SK-N-SH (cell line): ENCODE results near the gene C7orf25. TPM values are rescaled to one million over a fixed set of nuclear protein-coding genes. Genes with fewer than 3 reads are reported as not detected.

Experiments used
- CTCF ChIA-PET: fragments of 300-600, 350-600 bp; formaldehyde crosslinking; extraction: SDS; loops from one replicate; lab custom pipeline; 2021; lab: Yijun Ruan, JAX
- POLR2A ChIA-PET: fragments of 350-600 bp; sonication (Branson Sonifier 250); formaldehyde crosslinking; extraction: SDS; loops from one replicate; lab custom pipeline; 2020; ENCODE audit warnings: antibody characterized with exemption, inconsistent platforms; lab: Yijun Ruan, JAX
- DNase-seq: peaks from one replicate; pipeline ENCODE4 v3.0.0; 2012
- H2AFZ ChIP-seq: fragments of 200-600 bp; sonication (generic); 2 replicates; pipeline ENCODE4 v1.8.1; 2016; ENCODE audit warnings: antibody characterized with exemption, mild to moderate bottlenecking, low read depth
- H3F3A ChIP-seq: fragments of 200-600 bp; sonication (generic); replicated peaks from 2 replicates; pipeline ENCODE3; 2016; ENCODE audit warnings: antibody characterized with exemption, mild to moderate bottlenecking; ENCODE audit not compliant: insufficient read depth
- H3K27ac ChIP-seq, 2 experiments: fragments of 200-500 bp in 1 of 2; fragments of 200-600 bp in 1 of 2; sonication (Bioruptor generic) in 1 of 2; sonication (generic), shearing (Covaris generic) in 1 of 2; 2 replicates each; pipeline versions ENCODE4 v1.5.1 to v1.6.1; 2014 to 2016; ENCODE audit warnings: low read depth in 2 of 2, inconsistent platforms in 1 of 2, low read length in 1 of 2, mild to moderate bottlenecking in 1 of 2, mixed read lengths in 1 of 2
- H3K27me3 ChIP-seq: fragments of 200-600 bp; sonication (generic), shearing (Covaris generic); 2 replicates; pipeline ENCODE4 v1.6.1; 2016; ENCODE audit warnings: mixed run types; ENCODE audit not compliant: insufficient read depth
- H3K36me3 ChIP-seq, 2 experiments: fragments of 200-500 bp in 1 of 2; fragments of 200-600 bp in 1 of 2; sonication (Bioruptor generic) in 1 of 2; sonication (generic) in 1 of 2; replicated peaks in 1 of 2; 2 replicates each; pipeline versions ENCODE3 to v1.5.1; 2014 to 2016; ENCODE audit warnings: low read length in 1 of 2, mild to moderate bottlenecking in 1 of 2; ENCODE audit not compliant: insufficient read depth in 2 of 2, control insufficient read depth in 1 of 2
- H3K4me1 ChIP-seq, 2 experiments: fragments of 200-500 bp in 1 of 2; fragments of 200-600 bp in 1 of 2; sonication (Bioruptor generic) in 1 of 2; sonication (generic), shearing (Covaris generic) in 1 of 2; 2 replicates each; pipeline versions ENCODE4 v1.5.1 to v1.6.1; 2014 to 2016; ENCODE audit warnings: low read depth in 1 of 2, low read length in 1 of 2, mixed run types in 1 of 2; ENCODE audit not compliant: insufficient read depth in 2 of 2, control insufficient read depth in 1 of 2
- H3K4me2 ChIP-seq: fragments of 200-600 bp; sonication (generic), shearing (Covaris generic); 2 replicates; pipeline ENCODE4 v1.6.1; 2017; ENCODE audit warnings: mixed run types
- H3K4me3 ChIP-seq, 2 experiments: fragments of 200-500 bp in 1 of 2; fragments of 200-600 bp in 1 of 2; sonication (Bioruptor generic) in 1 of 2; sonication (generic), shearing (Covaris generic) in 1 of 2; 2 replicates each; pipeline versions ENCODE4 v1.5.1 to v1.8.1; 2014 to 2016; ENCODE audit warnings: low read depth in 2 of 2, inconsistent platforms in 1 of 2, low read length in 1 of 2, mild to moderate bottlenecking in 1 of 2, mixed read lengths in 1 of 2, moderate library complexity in 1 of 2
- H3K79me2 ChIP-seq: fragments of 200-600 bp; sonication (generic); 2 replicates; pipeline ENCODE4 v1.8.1; 2017; ENCODE audit warnings: mild to moderate bottlenecking; ENCODE audit not compliant: insufficient read depth
- H3K9ac ChIP-seq: fragments of 200-600 bp; sonication (generic); 2 replicates; pipeline ENCODE4 v1.6.1; 2017; ENCODE audit warnings: mixed run types
- H3K9me2 ChIP-seq: fragments of 200-600 bp; sonication (generic); 2 replicates; pipeline ENCODE4 v1.6.1; 2017; ENCODE audit warnings: mixed run types
- H3K9me3 ChIP-seq: fragments of 200-600 bp; sonication (generic); 2 replicates; pipeline ENCODE4 v1.6.1; 2017; ENCODE audit warnings: mixed run types, mild to moderate bottlenecking, moderate library complexity
- H4K20me1 ChIP-seq: fragments of 200-600 bp; sonication (generic); 2 replicates; pipeline ENCODE4 v1.6.1; 2017; ENCODE audit warnings: mild to moderate bottlenecking, mixed run types; ENCODE audit not compliant: insufficient read depth
- CHD2 ChIP-seq: fragments of 150-350 bp; IDR thresholded peaks from 2 replicates; pipeline ENCODE4 v1.6.1; 2018; ENCODE audit warnings: low read length; ENCODE audit not compliant: partially characterized antibody
- FOXJ3 ChIP-seq: sonication (generic); formaldehyde crosslinking; IDR thresholded peaks from 2 replicates; pipeline ENCODE4 v1.5.1; 2020; ENCODE audit warnings: mild to moderate bottlenecking, missing genetic modification reagents
- GABPA ChIP-seq: IDR thresholded peaks from 2 replicates; pipeline ENCODE4 v1.4.0; 2012; ENCODE audit warnings: low read depth, mild to moderate bottlenecking
- MEF2A ChIP-seq: IDR thresholded peaks from 2 replicates; pipeline ENCODE4 v1.4.0; 2012; ENCODE audit warnings: low read depth, borderline replicate concordance
- NFIC ChIP-seq: IDR thresholded peaks from 2 replicates; pipeline ENCODE4 v1.4.0; 2012; ENCODE audit warnings: borderline replicate concordance
- POLR2AphosphoS5 ChIP-seq: IDR thresholded peaks from 2 replicates; pipeline ENCODE4 v1.6.1; 2012; ENCODE audit warnings: low read depth, low read length
- RAD21 ChIP-seq: IDR thresholded peaks from 2 replicates; pipeline ENCODE4 v1.6.1; 2012; ENCODE audit warnings: mild to moderate bottlenecking, low read length
- RXRA ChIP-seq: IDR thresholded peaks from 2 replicates; pipeline ENCODE4 v1.4.0; 2012; ENCODE audit warnings: low read depth, mild to moderate bottlenecking, borderline replicate concordance
- SMC3 ChIP-seq: IDR thresholded peaks from 2 replicates; pipeline ENCODE4 v1.6.1; 2012; ENCODE audit warnings: low read depth, low read length, improper control_type of control experiment
- TAF1 ChIP-seq: IDR thresholded peaks from 2 replicates; pipeline ENCODE4 v1.6.1; 2012; ENCODE audit warnings: low read depth, mild to moderate bottlenecking, low read length, moderate library complexity, borderline replicate concordance
- TCF12 ChIP-seq: IDR thresholded peaks from 2 replicates; pipeline ENCODE4 v1.4.0; 2012
- TEAD4 ChIP-seq: IDR thresholded peaks from 2 replicates; pipeline ENCODE4 v1.4.0; 2012; ENCODE audit warnings: mild to moderate bottlenecking, borderline replicate concordance; ENCODE audit not compliant: insufficient read depth
- WGBS: methylation state at CpG from one replicate; pipeline ENCODE4 v1.1.6; 2017; ENCODE audit warnings: low lambda C conversion rate; 5-methylcytosine and 5-hydroxymethylcytosine counted together
- polyA plus RNA-seq, 3 experiments: library from polyadenylated mRNA; depleted of rRNA; stranded (reverse); fragments of >200 nt; gene quantifications; 2 replicates each; pipeline ENCODE4 v1.2.3, GENCODE V29; 2012
- TF ChIP-seq, protein P1 (sequence below): IDR thresholded peaks from 2 replicates; pipeline ENCODE4 v1.4.0; 2012; ENCODE audit warnings: low read depth, borderline replicate concordance
- TF ChIP-seq, protein P2 (sequence below): fragments of 150-350 bp; IDR thresholded peaks from 2 replicates; pipeline ENCODE4 v1.6.1; 2016; ENCODE audit warnings: mild to moderate bottlenecking, low read depth, low read length

C7orf25 gene
- polyA plus RNA-seq, 1 of the 3 experiments (the other 2 are of a cell fraction), result 6.1 TPM

DNA sequence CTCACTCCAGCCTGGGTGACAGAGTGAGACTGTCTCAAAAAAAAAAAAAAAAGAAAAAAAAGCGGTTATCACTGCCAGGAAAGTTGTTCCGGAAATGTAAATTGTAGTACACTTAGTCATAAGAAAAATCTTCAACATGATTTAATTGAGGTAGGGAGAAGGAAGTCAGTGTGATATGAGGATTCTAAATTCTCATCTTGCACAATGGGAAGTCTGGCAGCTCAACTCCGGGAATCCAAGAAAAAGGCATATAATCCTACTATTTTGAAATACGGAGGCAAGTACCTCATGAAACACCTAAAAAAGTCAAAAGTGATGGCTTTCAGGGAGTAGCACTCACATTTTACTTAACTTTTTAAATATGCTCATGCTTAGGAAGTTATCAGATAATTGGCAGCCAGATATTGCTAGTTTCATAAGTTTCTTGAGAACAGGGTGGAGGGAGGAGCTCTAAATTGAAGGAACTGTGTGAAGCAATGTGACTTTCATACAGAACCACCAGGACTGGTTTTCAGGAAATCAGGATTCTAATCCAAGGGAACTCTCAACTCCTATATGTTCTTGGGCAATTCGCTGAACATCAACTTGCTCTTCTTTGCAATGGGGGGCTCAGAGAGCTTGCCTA, 2.7 kb upstream of the C7orf25 start:
- Histone ChIP-seq H3K4me1 (peaks cover 0 to 16% of the 10 kb centered on the region in 2 experiments; a peak in 2 of 4 replicates), H3K79me2 (peaks cover 16% of the 10 kb centered on the region; the same call in 1 of the 2 replicates), H3K4me2 (no peak overlapping the region; the same call in 1 of the 2 replicates), H3K9me3 (no peaks in the 10 kb centered on the region), H3K4me3 (no peak overlapping the region), H3K27ac (peak overlapping the region in 1 of 2 experiments; percentile 60; a peak in 2 of 4 replicates), H3K9ac (no peak overlapping the region), H3K36me3 (peaks cover 27 to 38% of the 10 kb centered on the region in 2 experiments), H2AFZ (no peak overlapping the region; the same call in 1 of the 2 replicates), H3K9me2 (no peaks in the 10 kb centered on the region), H3K27me3 (no peaks in the 10 kb centered on the region), H4K20me1 (no peaks in the 10 kb centered on the region), H3F3A (peaks cover 27% of the 10 kb centered on the region)
- CTCF ChIA-PET, result interaction anchor here (0.8 to 1.9 kb wide), 2 partner anchors 10 to 18 kb away, joined by 4 to 5 read pairs; partner anchors contain the start of genes MRPL32 and PSMA2
- WGBS, result 41% methylated on average over 5 of the region's 5 CpGs
- DNase-seq, result no peak
- POLR2A ChIA-PET, result no interaction called here
- no peak for TF ChIP-seq FOXJ3 (CRISPR knock-in tag)
- no peak for TF ChIP-seq TCF12
- TF ChIP-seq SMC3, result no peak
- TF ChIP-seq TAF1, result no peak
- TF ChIP-seq CHD2, result no peak
- no peak; the same call in 1 of the 2 replicates for TF ChIP-seq POLR2AphosphoS5

DNA sequence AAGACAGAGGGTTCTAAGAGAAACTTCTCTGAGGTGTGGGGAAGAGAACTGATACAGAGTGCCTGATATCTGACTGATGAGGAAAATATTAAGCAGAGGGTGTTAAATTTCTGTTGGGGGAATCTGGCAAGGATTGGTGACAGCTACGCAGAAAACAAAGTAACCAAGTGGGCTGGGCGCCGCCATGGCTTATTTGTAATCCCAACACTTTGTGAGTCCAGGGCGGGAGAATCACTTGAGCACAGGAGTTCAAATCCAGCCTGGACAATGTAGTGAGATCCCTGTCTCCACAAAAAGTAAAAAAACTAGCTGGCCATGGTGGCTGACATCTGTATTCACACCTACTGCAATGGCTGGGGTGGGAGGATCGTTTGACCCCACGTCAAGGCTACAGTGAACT, 2.1 kb upstream of the C7orf25 start:
- H3K27ac ChIP-seq, result peak overlapping the region in 1 of 2 experiments; percentile 60; a peak in 1 of 4 replicates
- H3K9me2 ChIP-seq, result no peaks in the 10 kb centered on the region
- POLR2A ChIA-PET, result no interaction called here
- CTCF ChIA-PET, result interaction anchor here (0.8 to 2.6 kb wide), 2 partner anchors 18 to 27 kb away, joined by 4 to 7 read pairs; partner anchors contain the start of genes MRPL32 and PSMA2
- H3K4me2 ChIP-seq, result no peak overlapping the region
- no peaks in the 10 kb centered on the region for H3K27me3 ChIP-seq
- peaks cover 27% of the 10 kb centered on the region for H3F3A ChIP-seq
- H3K79me2 ChIP-seq, result peaks cover 16% of the 10 kb centered on the region; the same call in 1 of the 2 replicates
- DNase-seq, result no peak
- peaks cover 0 to 16% of the 10 kb centered on the region in 2 experiments; a peak in 2 of 4 replicates for H3K4me1 ChIP-seq
- H3K9me3 ChIP-seq, result no peaks in the 10 kb centered on the region
- H3K9ac ChIP-seq, result no peak overlapping the region
- peaks cover 22 to 34% of the 10 kb centered on the region in 2 experiments for H3K36me3 ChIP-seq
- H3K4me3 ChIP-seq, result no peak overlapping the region
- no peak overlapping the region for H2AFZ ChIP-seq
- TF ChIP-seq, protein P1, sequence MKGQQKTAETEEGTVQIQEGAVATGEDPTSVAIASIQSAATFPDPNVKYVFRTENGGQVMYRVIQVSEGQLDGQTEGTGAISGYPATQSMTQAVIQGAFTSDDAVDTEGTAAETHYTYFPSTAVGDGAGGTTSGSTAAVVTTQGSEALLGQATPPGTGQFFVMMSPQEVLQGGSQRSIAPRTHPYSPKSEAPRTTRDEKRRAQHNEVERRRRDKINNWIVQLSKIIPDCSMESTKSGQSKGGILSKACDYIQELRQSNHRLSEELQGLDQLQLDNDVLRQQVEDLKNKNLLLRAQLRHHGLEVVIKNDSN, result no peak
- TF ChIP-seq MEF2A (no peak), NFIC (no peak), TEAD4 (no peak)
- no peaks in the 10 kb centered on the region for H4K20me1 ChIP-seq
- WGBS, result 76% methylated on average over 6 of the region's 6 CpGs

DNA sequence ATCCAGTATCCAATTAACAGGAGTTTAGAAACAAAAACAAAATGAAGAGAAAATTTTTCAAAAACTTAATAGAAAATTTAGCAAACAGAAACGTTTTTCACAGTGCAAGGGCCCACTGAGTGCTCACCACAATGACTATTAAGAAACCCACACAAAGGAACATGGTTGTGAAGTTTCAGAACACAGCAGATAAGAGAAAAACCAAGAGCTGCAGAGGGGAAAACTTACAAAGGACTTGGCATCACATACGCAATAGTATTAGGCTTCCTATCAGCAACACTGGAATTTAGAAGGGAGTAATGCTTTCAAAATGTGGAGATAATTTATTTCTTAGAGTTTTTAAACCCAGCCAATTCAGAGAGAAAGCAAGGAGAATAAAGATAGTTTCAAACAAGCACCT, 1.7 kb upstream of the C7orf25 start:
- Histone ChIP-seq H3K36me3 (peaks cover 22 to 34% of the 10 kb centered on the region in 2 experiments), H3K9me3 (no peaks in the 10 kb centered on the region), H2AFZ (no peak overlapping the region), H3K4me1 (peaks cover 0 to 16% of the 10 kb centered on the region in 2 experiments; a peak in 2 of 4 replicates), H3F3A (peaks cover 27% of the 10 kb centered on the region), H4K20me1 (no peaks in the 10 kb centered on the region), H3K27ac (peak overlapping the region in 1 of 2 experiments; percentile 60; a peak in 1 of 4 replicates), H3K9me2 (no peaks in the 10 kb centered on the region), H3K4me3 (no peak overlapping the region), H3K27me3 (no peaks in the 10 kb centered on the region), H3K9ac (no peak overlapping the region), H3K79me2 (peaks cover 16% of the 10 kb centered on the region; the same call in 1 of the 2 replicates), H3K4me2 (no peak overlapping the region)
- ChIA-PET POLR2A (interaction anchor here (1.9 kb wide), 1 partner anchor 18 kb away, joined by 8 read pairs; the partner anchor contains the start of genes MRPL32 and PSMA2), CTCF (interaction anchor here (2.6 kb wide), 1 partner anchor 28 kb away, joined by 7 read pairs; no protein-coding TSS in a partner anchor)
- WGBS, result 80% methylated on average over 2 of the region's 2 CpGs
- DNase-seq, result no peak
- TF ChIP-seq NFIC (no peak), FOXJ3 (CRISPR knock-in tag) (no peak), POLR2AphosphoS5 (no peak), RXRA (no peak), TEAD4 (no peak), RAD21 (no peak), GABPA (no peak), MEF2A (no peak)
- TF ChIP-seq, protein P2, sequence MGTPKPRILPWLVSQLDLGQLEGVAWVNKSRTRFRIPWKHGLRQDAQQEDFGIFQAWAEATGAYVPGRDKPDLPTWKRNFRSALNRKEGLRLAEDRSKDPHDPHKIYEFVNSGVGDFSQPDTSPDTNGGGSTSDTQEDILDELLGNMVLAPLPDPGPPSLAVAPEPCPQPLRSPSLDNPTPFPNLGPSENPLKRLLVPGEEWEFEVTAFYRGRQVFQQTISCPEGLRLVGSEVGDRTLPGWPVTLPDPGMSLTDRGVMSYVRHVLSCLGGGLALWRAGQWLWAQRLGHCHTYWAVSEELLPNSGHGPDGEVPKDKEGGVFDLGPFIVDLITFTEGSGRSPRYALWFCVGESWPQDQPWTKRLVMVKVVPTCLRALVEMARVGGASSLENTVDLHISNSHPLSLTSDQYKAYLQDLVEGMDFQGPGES, result no peak
